HL-60 (cell line): Measurements from ENCODE around the gene FNIP2.
A peak's percentile ranks its signal among the peaks of the same experiment; 100 is the strongest.
"Not testable (repeated sequence)": the region's sequence is repeated elsewhere in the genome, so short reads cannot be mapped to it uniquely, and the experiment has no call there.

Source experiments
- DNase-seq, 2 experiments: peaks; one replicate each; pipeline ENCODE4 v3.0.0-alpha.2; 2010 to 2020; ENCODE audit warnings: low read depth in 1 of 2, low spot score in 1 of 2
- H3K27ac ChIP-seq: fragments of 250-450 bp; sonication (Bioruptor Pico); replicated peaks from 2 replicates; pipeline ENCODE4 v1.5.1; 2020; ENCODE audit warnings: mild to moderate bottlenecking, moderate library complexity
- H3K27me3 ChIP-seq: fragments of 250-450 bp; sonication (Bioruptor Pico); 2 replicates; pipeline ENCODE4 v1.5.1; 2021; ENCODE audit warnings: mild to moderate bottlenecking, moderate library complexity; ENCODE audit not compliant: insufficient read depth, poor library complexity, severe bottlenecking
- H3K4me3 ChIP-seq: replicated peaks from 2 replicates; pipeline ENCODE4 v1.5.1; 2011; ENCODE audit warnings: mild to moderate bottlenecking, control low read depth, low read length; ENCODE audit not compliant: insufficient read depth
- GABPA ChIP-seq: IDR thresholded peaks from 2 replicates; pipeline ENCODE4 v1.6.1; 2012; ENCODE audit warnings: low read depth
- POLR2AphosphoS5 ChIP-seq: IDR thresholded peaks from 2 replicates; pipeline ENCODE4 v1.6.1; 2012; ENCODE audit warnings: low read depth
- SPI1 ChIP-seq: IDR thresholded peaks from 2 replicates; pipeline ENCODE4 v1.6.1; 2012; ENCODE audit warnings: low read depth, mild to moderate bottlenecking, borderline replicate concordance
- TF ChIP-seq, protein P1 (sequence below): IDR thresholded peaks from one replicate; pipeline ENCODE4 v1.5.1; 2011; ENCODE audit warnings: low read length, control low read depth, inconsistent platforms; ENCODE audit not compliant: insufficient read depth
- TF ChIP-seq, protein P2 (sequence below): IDR thresholded peaks from 2 replicates; pipeline ENCODE4 v1.6.1; 2012; ENCODE audit warnings: low read depth; ENCODE audit not compliant: insufficient replicate concordance

FNIP2 gene

DNA sequence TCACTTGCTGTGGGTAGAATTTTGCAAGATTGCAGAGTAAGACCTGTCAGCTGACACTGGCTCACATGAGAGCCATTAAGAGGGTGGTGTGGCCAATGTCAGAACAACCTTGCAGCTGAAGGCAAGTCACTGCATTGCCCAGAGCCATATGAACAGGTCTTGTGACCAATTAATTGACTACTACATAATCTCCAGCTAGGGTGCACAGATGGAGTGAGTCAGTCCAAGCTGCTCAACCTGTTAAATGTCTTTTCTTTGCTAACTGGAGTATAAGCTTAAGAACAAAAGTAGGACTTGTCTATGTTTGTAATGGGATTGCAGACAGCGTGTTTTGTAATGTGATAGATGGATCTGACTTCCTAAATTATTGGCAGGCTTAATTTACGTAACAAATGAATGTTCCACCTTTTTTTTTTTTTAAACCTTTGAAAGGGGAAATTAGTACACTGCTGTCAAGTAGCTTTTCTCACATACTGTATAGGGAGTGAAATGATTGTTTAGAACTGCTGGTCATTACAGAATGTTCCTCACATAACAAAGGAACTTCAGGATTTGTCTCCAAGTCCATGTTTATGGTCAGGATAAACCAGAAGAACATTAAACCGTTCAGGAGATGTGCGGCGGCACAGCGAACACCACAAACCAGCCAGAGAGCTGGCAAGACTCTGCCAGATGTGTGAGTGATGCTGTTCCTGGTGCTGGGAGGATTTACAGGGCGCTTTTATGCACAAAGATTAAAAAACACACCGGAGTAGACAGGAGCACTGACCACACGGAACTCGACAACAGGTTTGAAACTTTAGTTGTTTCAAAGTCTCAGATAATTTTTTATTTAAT lies 37.0 kb downstream of the FNIP2 start:
- TF ChIP-seq, protein P1, sequence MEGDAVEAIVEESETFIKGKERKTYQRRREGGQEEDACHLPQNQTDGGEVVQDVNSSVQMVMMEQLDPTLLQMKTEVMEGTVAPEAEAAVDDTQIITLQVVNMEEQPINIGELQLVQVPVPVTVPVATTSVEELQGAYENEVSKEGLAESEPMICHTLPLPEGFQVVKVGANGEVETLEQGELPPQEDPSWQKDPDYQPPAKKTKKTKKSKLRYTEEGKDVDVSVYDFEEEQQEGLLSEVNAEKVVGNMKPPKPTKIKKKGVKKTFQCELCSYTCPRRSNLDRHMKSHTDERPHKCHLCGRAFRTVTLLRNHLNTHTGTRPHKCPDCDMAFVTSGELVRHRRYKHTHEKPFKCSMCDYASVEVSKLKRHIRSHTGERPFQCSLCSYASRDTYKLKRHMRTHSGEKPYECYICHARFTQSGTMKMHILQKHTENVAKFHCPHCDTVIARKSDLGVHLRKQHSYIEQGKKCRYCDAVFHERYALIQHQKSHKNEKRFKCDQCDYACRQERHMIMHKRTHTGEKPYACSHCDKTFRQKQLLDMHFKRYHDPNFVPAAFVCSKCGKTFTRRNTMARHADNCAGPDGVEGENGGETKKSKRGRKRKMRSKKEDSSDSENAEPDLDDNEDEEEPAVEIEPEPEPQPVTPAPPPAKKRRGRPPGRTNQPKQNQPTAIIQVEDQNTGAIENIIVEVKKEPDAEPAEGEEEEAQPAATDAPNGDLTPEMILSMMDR: no peak
- TF ChIP-seq POLR2AphosphoS5 (0 out of 2 replicates have a peak, but pooled peaks have one; percentile 22), SPI1 (peak; percentile 19; the same call in 1 of the 2 replicates)
- DNase-seq: peak; percentile 76 to 89
- H3K4me3 ChIP-seq: 0 out of 2 replicates have a peak overlapping the region, but pooled peaks have one; percentile 4
- no peaks in the 10 kb centered on the region for H3K27me3 ChIP-seq
- H3K27ac ChIP-seq: peak overlapping the region; percentile 42

DNA sequence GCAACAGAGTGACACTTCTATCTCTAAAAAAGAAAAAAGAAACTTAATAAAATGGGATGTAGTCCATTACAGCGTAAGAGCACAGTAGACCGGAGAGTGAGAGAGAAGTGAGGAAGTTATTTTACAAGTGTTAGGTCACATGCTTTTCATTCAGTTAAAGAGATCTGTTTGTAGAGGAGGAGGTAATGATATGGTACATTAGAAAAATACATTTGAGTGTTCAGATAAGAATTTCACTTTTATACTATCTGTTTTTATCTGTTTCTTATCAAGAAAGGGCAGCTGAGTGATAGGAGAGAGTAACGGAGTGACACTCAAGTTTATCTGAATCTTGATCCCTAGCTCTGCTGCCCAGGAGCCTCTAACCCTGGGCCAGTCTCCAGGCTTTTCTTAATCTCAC lies 38.9 kb downstream of the FNIP2 start:
- DNase-seq: no peak
- H3K27me3 ChIP-seq: no peaks in the 10 kb centered on the region
- no peak overlapping the region for H3K4me3 ChIP-seq
- no peak overlapping the region for H3K27ac ChIP-seq
- TF ChIP-seq SPI1: peak; percentile 47; the same call in 1 of the 2 replicates
- TF ChIP-seq, protein P2, sequence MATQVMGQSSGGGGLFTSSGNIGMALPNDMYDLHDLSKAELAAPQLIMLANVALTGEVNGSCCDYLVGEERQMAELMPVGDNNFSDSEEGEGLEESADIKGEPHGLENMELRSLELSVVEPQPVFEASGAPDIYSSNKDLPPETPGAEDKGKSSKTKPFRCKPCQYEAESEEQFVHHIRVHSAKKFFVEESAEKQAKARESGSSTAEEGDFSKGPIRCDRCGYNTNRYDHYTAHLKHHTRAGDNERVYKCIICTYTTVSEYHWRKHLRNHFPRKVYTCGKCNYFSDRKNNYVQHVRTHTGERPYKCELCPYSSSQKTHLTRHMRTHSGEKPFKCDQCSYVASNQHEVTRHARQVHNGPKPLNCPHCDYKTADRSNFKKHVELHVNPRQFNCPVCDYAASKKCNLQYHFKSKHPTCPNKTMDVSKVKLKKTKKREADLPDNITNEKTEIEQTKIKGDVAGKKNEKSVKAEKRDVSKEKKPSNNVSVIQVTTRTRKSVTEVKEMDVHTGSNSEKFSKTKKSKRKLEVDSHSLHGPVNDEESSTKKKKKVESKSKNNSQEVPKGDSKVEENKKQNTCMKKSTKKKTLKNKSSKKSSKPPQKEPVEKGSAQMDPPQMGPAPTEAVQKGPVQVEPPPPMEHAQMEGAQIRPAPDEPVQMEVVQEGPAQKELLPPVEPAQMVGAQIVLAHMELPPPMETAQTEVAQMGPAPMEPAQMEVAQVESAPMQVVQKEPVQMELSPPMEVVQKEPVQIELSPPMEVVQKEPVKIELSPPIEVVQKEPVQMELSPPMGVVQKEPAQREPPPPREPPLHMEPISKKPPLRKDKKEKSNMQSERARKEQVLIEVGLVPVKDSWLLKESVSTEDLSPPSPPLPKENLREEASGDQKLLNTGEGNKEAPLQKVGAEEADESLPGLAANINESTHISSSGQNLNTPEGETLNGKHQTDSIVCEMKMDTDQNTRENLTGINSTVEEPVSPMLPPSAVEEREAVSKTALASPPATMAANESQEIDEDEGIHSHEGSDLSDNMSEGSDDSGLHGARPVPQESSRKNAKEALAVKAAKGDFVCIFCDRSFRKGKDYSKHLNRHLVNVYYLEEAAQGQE: no peak

DNA sequence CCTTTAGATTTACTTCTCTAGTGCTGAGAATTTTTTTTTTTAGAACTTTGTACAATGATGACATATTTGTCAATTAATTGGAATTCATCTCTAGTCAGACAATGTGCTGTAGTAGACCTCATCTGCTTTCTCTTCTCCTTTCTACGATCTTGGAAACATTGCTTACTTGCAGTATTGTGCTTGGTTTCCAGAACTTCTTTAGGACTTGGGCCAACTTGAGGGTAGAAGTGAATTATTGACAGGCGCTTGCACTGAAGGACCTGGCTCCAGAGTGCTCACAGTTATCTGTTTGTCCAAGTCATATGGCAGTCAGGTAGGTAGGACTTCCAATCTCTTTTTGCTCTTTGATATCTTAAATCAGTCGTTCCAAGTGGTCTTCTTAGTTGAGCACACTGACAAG lies 39.6 kb downstream of the FNIP2 start:
- Histone ChIP-seq H3K4me3 (no peak overlapping the region), H3K27ac (no peak overlapping the region), H3K27me3 (no peaks in the 10 kb centered on the region)
- no peak for TF ChIP-seq GABPA
- TF ChIP-seq, protein P1: no peak
- TF ChIP-seq POLR2AphosphoS5: no peak
- TF ChIP-seq SPI1: no peak
- TF ChIP-seq, protein P2: no peak
- DNase-seq: no peak

DNA sequence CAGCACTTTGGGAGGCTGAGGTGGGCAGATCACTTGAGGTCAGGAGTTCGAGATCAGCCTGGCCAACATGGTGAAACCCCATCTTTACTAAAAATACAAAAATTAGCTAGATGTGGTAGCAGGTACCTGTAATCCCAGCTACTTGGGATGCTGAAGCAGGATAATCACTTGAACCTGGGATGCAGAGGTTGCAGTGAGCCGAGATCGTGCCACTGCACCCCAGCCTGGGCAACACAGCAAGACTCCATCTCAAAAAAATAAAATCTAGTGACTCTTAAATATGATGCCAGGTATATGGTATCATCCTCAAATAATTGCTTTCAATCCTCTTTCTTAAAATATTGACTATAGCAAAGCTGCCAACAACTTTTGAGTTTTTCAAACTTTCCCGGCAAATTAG lies 40.4 kb downstream of the FNIP2 start:
- DNase-seq, H3K27me3 ChIP-seq, H3K4me3 ChIP-seq, H3K27ac ChIP-seq: not testable (repeated sequence)
